ENCODE data around the gene DDI2. TPM values are rescaled to one million over a fixed set of nuclear protein-coding genes. Genes with fewer than 3 reads are reported as not detected.

DDI2 gene
- polyA plus RNA-seq, 1 donor from 2014 or later = 3.8 TPM

GRCh38 chr1:15709226-15709625 is 92.0 kb downstream of the DDI2 start:
- Histone ChIP-seq H3K27me3 (ENCODE audit: insufficient read depth, low read depth, low read length) (no peaks in the 10 kb centered on the region), H3K9me2 (ENCODE audit: insufficient read depth, low read length) (no peaks in the 10 kb centered on the region), H3K9me3 (ENCODE audit: low read length) (no peaks in the 10 kb centered on the region), H3K4me3 (ENCODE audit: low read length) (no peak overlapping the region), H2AFZ (ENCODE audit: low read depth, low read length) (no peak overlapping the region), H3K9ac (ENCODE audit: low read length) (no peak overlapping the region), H3K79me2 (replicated peaks; ENCODE audit: insufficient read depth, low read length) (no peaks in the 10 kb centered on the region), H3F3A (ENCODE audit: insufficient read depth, low read length, poor library complexity, severe bottlenecking) (no peaks in the 10 kb centered on the region), H4K20me1 (ENCODE audit: insufficient read depth) (no peaks in the 10 kb centered on the region), H3K27ac (ENCODE audit: low read length) (no peak overlapping the region), H3K36me3 (ENCODE audit: insufficient read depth, low read length) (no peaks in the 10 kb centered on the region), H3K4me2 (ENCODE audit: low read length) (no peak overlapping the region)
- TF ChIP-seq MXI1 (conservative IDR thresholded peaks at IDR 0.05; ENCODE audit: poor library complexity, severe bottlenecking) (no peak), EP300 (conservative IDR thresholded peaks at IDR 0.05; ENCODE audit: poor library complexity, severe bottlenecking) (no peak), CTCF (IDR thresholded peaks at IDR 0.05; ENCODE audit: poor library complexity, severe bottlenecking) (no peak), POLR2AphosphoS5 (IDR thresholded peaks at IDR 0.05) (no peak), REST (IDR thresholded peaks at IDR 0.05; ENCODE audit: borderline replicate concordance) (no peak), EZH2 (IDR thresholded peaks at IDR 0.05; ENCODE audit: borderline replicate concordance, insufficient read depth, low read length, poor library complexity, severe bottlenecking) (no peak), RAD21 (conservative IDR thresholded peaks at IDR 0.05) (no peak), TAF1 (IDR thresholded peaks at IDR 0.05; ENCODE audit: low read depth) (no peak), SMC3 (conservative IDR thresholded peaks at IDR 0.05; ENCODE audit: poor library complexity) (no peak)

GRCh38 chr1:15712168-15712567 is 94.9 kb downstream of the DDI2 start:
- no peak overlapping the region for H3K4me2 ChIP-seq (ENCODE audit: low read length)
- no peaks in the 10 kb centered on the region for H3K9me2 ChIP-seq (ENCODE audit: insufficient read depth, low read length)
- no peaks in the 10 kb centered on the region for H3K36me3 ChIP-seq (ENCODE audit: insufficient read depth, low read length)
- H3K4me3 ChIP-seq (ENCODE audit: low read length) = no peak overlapping the region
- H3K9ac ChIP-seq (ENCODE audit: low read length) = no peak overlapping the region
- H3F3A ChIP-seq (ENCODE audit: insufficient read depth, low read length, poor library complexity, severe bottlenecking) = no peaks in the 10 kb centered on the region
- H3K9me3 ChIP-seq (ENCODE audit: low read length) = no peaks in the 10 kb centered on the region
- H3K27ac ChIP-seq (ENCODE audit: low read length) = no peak overlapping the region
- H3K27me3 ChIP-seq (ENCODE audit: insufficient read depth, low read depth, low read length) = no peaks in the 10 kb centered on the region
- no peaks in the 10 kb centered on the region for H4K20me1 ChIP-seq (ENCODE audit: insufficient read depth)
- H2AFZ ChIP-seq (ENCODE audit: low read depth, low read length) = no peak overlapping the region
- TF ChIP-seq EZH2 (IDR thresholded peaks at IDR 0.05; ENCODE audit: borderline replicate concordance, insufficient read depth, low read length, poor library complexity, severe bottlenecking) (no peak), EP300 (conservative IDR thresholded peaks at IDR 0.05; ENCODE audit: poor library complexity, severe bottlenecking) (no peak), CTCF (IDR thresholded peaks at IDR 0.05; ENCODE audit: poor library complexity, severe bottlenecking) (no peak), RAD21 (conservative IDR thresholded peaks at IDR 0.05) (no peak), SMC3 (conservative IDR thresholded peaks at IDR 0.05; ENCODE audit: poor library complexity) (no peak), TAF1 (IDR thresholded peaks at IDR 0.05; ENCODE audit: low read depth) (no peak), MXI1 (conservative IDR thresholded peaks at IDR 0.05; ENCODE audit: poor library complexity, severe bottlenecking) (no peak), REST (IDR thresholded peaks at IDR 0.05; ENCODE audit: borderline replicate concordance) (no peak)
- no peaks in the 10 kb centered on the region for H3K79me2 ChIP-seq (replicated peaks; ENCODE audit: insufficient read depth, low read length)

All from neural cell (in vitro differentiated cells).